DND-41 (cell line): ENCODE data around the gene HDGFL3.

Source experiments
- ATAC-seq: fragments of 200-7000 bp; cut with Tn5 transposase; 3 replicates; pipeline ENCODE4 v1.9.1; 2021; ENCODE audit warnings: low read depth; ENCODE audit not compliant: insufficient read depth
- DNase-seq: peaks from one replicate; pipeline ENCODE4 v3.0.0-alpha.2; 2020
- H2AFZ ChIP-seq: 2 replicates; pipeline ENCODE4 v1.6.0; 2012; ENCODE audit warnings: low read depth, low read length
- H3K27ac ChIP-seq: 2 replicates; pipeline ENCODE4 v1.5.1; 2012; ENCODE audit warnings: low read length, inconsistent platforms
- H3K27me3 ChIP-seq: fragments of 200-600 bp; sonication (generic); 2 replicates; pipeline ENCODE4 v1.6.0; 2012; ENCODE audit warnings: low read length, mild to moderate bottlenecking, inconsistent platforms; ENCODE audit not compliant: insufficient read depth, poor library complexity
- H3K36me3 ChIP-seq: 2 replicates; pipeline ENCODE4 v1.5.1; 2012; ENCODE audit warnings: low read length, inconsistent platforms; ENCODE audit not compliant: insufficient read depth
- H3K4me1 ChIP-seq: 2 replicates; pipeline ENCODE4 v1.5.1; 2012; ENCODE audit warnings: mild to moderate bottlenecking, low read length; ENCODE audit not compliant: insufficient read depth
- H3K4me2 ChIP-seq: 2 replicates; pipeline ENCODE4 v1.6.0; 2012; ENCODE audit warnings: mild to moderate bottlenecking, moderate library complexity, low read length, inconsistent platforms; ENCODE audit not compliant: insufficient read depth
- H3K4me3 ChIP-seq, 2 experiments: fragments of 200-600 bp in 1 of 2; shearing (Covaris generic) in 1 of 2; 2 replicates each; pipeline ENCODE4 v1.5.1; 2012 to 2016; ENCODE audit warnings: inconsistent platforms in 2 of 2, low read length in 2 of 2, mild to moderate bottlenecking in 2 of 2, low read depth in 1 of 2, moderate library complexity in 1 of 2
- H3K79me2 ChIP-seq: 2 replicates; pipeline ENCODE4 v1.6.0; 2012; ENCODE audit warnings: low read length, inconsistent platforms; ENCODE audit not compliant: insufficient read depth
- H3K9ac ChIP-seq: 2 replicates; pipeline ENCODE4 v1.6.0; 2012; ENCODE audit warnings: low read depth, mild to moderate bottlenecking, inconsistent platforms, low read length, moderate library complexity
- H3K9me3 ChIP-seq: 2 replicates; pipeline ENCODE4 v1.5.1; 2012; ENCODE audit warnings: low read length, moderate library complexity, mild to moderate bottlenecking, inconsistent platforms; ENCODE audit not compliant: insufficient read depth, severe bottlenecking
- H4K20me1 ChIP-seq: 2 replicates; pipeline ENCODE4 v1.6.0; 2012; ENCODE audit warnings: low read length; ENCODE audit not compliant: insufficient read depth
- CTCF ChIP-seq: IDR thresholded peaks from 2 replicates; pipeline ENCODE4 v1.5.1; 2012; ENCODE audit warnings: borderline replicate concordance, low read length, moderate library complexity, mild to moderate bottlenecking; ENCODE audit not compliant: poor library complexity, severe bottlenecking; ENCODE audit errors: extremely low read depth
- EZH2 ChIP-seq: IDR thresholded peaks from 3 replicates; pipeline ENCODE4 v1.6.1; 2012; ENCODE audit warnings: borderline replicate concordance, low read depth, mild to moderate bottlenecking, moderate library complexity, low read length, inconsistent platforms; ENCODE audit not compliant: severe bottlenecking

Gene HDGFL3

DNA sequence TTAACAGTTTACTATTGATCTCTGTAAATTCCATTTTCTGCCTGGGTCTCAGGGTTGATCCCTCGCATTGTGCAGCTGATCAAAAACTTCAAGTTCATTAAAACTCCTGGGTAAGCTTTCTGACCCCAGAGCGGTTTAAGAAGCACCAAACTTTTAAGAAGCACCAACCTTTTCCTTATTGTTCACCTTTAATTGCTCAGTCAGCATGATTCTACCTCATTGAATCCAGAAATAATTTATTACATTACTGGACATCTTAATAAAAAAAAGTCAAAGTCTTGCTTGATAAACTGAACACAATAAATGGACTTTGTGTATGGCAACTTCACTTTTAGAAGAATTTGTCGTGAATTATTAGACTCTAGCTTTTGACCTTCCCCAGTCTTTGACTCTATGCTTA is 46.9 kb downstream of the HDGFL3 start:
- H3K9ac ChIP-seq: no peak overlapping the region
- no peak overlapping the region for H3K4me2 ChIP-seq
- H3K27ac ChIP-seq: no peak overlapping the region
- H3K79me2 ChIP-seq: peaks cover 6% of the 10 kb centered on the region; the same call in 1 of the 2 replicates
- no peak for DNase-seq
- H3K27me3 ChIP-seq: no peaks in the 10 kb centered on the region
- TF ChIP-seq EZH2: no peak
- no peak for TF ChIP-seq CTCF
- H3K9me3 ChIP-seq: no peaks in the 10 kb centered on the region
- peaks cover 21% of the 10 kb centered on the region for H3K36me3 ChIP-seq
- no peak overlapping the region for H2AFZ ChIP-seq
- H3K4me1 ChIP-seq: peaks cover 14% of the 10 kb centered on the region
- no peak for ATAC-seq
- H4K20me1 ChIP-seq: no peaks in the 10 kb centered on the region
- no peak overlapping the region for H3K4me3 ChIP-seq

- no peak for DNase-seq
- Histone ChIP-seq H3K27me3 (no peaks in the 10 kb centered on the region), H3K4me2 (no peak overlapping the region), H3K4me1 (no peaks in the 10 kb centered on the region), H4K20me1 (no peaks in the 10 kb centered on the region), H3K9ac (no peak overlapping the region), H3K79me2 (no peaks in the 10 kb centered on the region), H2AFZ (no peak overlapping the region), H3K4me3 (no peak overlapping the region), H3K27ac (no peak overlapping the region), H3K36me3 (peaks cover 21% of the 10 kb centered on the region), H3K9me3 (no peaks in the 10 kb centered on the region)
- TF ChIP-seq EZH2 (no peak), CTCF (no peak)
- no peak for ATAC-seq
Observed at GRCh38 chr15:83158393-83158792, 49.2 kb downstream of the HDGFL3 start.

GRCh38 chr15:83155942-83156341 is 51.7 kb downstream of the HDGFL3 start:
- Histone ChIP-seq H3K27me3 (no peaks in the 10 kb centered on the region), H3K9ac (no peak overlapping the region), H3K36me3 (peaks cover 28% of the 10 kb centered on the region), H3K4me1 (no peaks in the 10 kb centered on the region), H3K27ac (no peak overlapping the region), H3K4me3 (no peak overlapping the region), H3K9me3 (no peaks in the 10 kb centered on the region), H3K79me2 (no peaks in the 10 kb centered on the region), H3K4me2 (no peak overlapping the region), H2AFZ (no peak overlapping the region), H4K20me1 (no peaks in the 10 kb centered on the region)
- ATAC-seq (no peak), DNase-seq (no peak)
- TF ChIP-seq EZH2 (no peak), CTCF (no peak)

DNA sequence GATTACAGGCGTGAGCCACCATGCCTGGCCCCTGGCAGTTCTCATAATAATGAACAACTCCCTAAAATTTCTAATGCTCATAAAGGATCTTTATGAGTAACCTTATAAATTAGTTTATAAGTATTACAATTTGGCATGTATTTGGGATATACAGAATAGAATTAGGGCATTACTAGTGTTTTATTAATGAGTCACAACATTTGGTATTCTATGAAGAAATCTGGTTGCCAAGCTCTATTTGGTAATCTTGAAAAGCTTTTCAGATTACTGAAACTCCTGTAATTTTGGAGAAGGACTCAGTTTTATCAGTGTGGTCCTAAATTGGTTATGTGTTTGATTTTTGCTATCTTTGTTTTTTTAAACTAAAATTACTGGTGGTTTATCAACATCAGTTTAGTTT is 54.3 kb downstream of the HDGFL3 start:
- H3K4me3 ChIP-seq: no peak overlapping the region
- no peak overlapping the region for H3K4me2 ChIP-seq
- no peaks in the 10 kb centered on the region for H4K20me1 ChIP-seq
- no peak overlapping the region for H2AFZ ChIP-seq
- no peaks in the 10 kb centered on the region for H3K9me3 ChIP-seq
- no peak for TF ChIP-seq CTCF
- TF ChIP-seq EZH2: no peak
- no peak for ATAC-seq
- no peak overlapping the region for H3K27ac ChIP-seq
- no peak overlapping the region for H3K9ac ChIP-seq
- no peaks in the 10 kb centered on the region for H3K4me1 ChIP-seq
- no peaks in the 10 kb centered on the region for H3K27me3 ChIP-seq
- no peak for DNase-seq
- H3K36me3 ChIP-seq: peaks cover 41% of the 10 kb centered on the region
- H3K79me2 ChIP-seq: no peaks in the 10 kb centered on the region
